ENCODE results near the gene CEP170. TPM values are rescaled to one million over a fixed set of nuclear protein-coding genes. Genes with fewer than 3 reads are reported as not detected.

The CEP170 gene
- total RNA-seq, 1 experiment from 2014 or later: 55.2 TPM

GRCh38 chr1:243218059-243218458, 37.0 kb downstream of the CEP170 start:
- Histone ChIP-seq H4K20me1 (ENCODE audit: insufficient read depth) (no peaks in the 10 kb centered on the region), H3K4me1 (ENCODE audit: control insufficient read depth in 1 of 2, insufficient read depth in 2 of 2, low read length in 2 of 2) (no peaks in the 10 kb centered on the region), H2AFZ (ENCODE audit: low read depth, low read length, poor library complexity, severe bottlenecking) (no peak overlapping the region), H3K9ac (ENCODE audit: low read length) (no peak overlapping the region), H3K4me2 (ENCODE audit: low read length) (no peak overlapping the region), H3K27me3 (ENCODE audit: insufficient read depth, low read length) (no peaks in the 10 kb centered on the region), H3K9me2 (ENCODE audit: insufficient read depth) (no peaks in the 10 kb centered on the region), H3K79me2 (ENCODE audit: insufficient read depth, low read length) (peaks cover 18% of the 10 kb centered on the region; the same call in 1 of the 2 replicates), H3K36me3 (ENCODE audit: control insufficient read depth in 1 of 2, insufficient read depth in 2 of 2, low read length in 2 of 2) (peaks cover 4 to 5% of the 10 kb centered on the region in 2 experiments; a peak in 2 of 4 replicates), H3K9me3 (ENCODE audit: control insufficient read depth in 1 of 2, insufficient read depth in 1 of 2, low read depth in 1 of 2, low read length in 2 of 2) (no peaks in the 10 kb centered on the region), H3K27ac (ENCODE audit: low read depth, low read length) (no peak overlapping the region), H3K4me3 (replicated peaks in 1 of 2; ENCODE audit: low read depth in 1 of 2, low read length in 2 of 2) (no peak overlapping the region)
- intact Hi-C loops (cut with micrococcal nuclease): no loop called here
- CTCF ChIA-PET: no interaction called here
- POLR2A ChIA-PET: no interaction called here
- BruUV-seq (replicated peaks): no TSS peak
- ATAC-seq: no peak
- TF ChIP-seq REST (IDR thresholded peaks at IDR 0.05; ENCODE audit: low read depth) (no peak), ZNF274 (IDR thresholded peaks at IDR 0.05; ENCODE audit: low read depth, low read length) (no peak), ELF1 (IDR thresholded peaks at IDR 0.05; ENCODE audit: borderline replicate concordance, low read depth) (no peak), POLR2AphosphoS5 (IDR thresholded peaks at IDR 0.05; ENCODE audit: low read depth, low read length) (no peak), ZFX (IDR thresholded peaks at IDR 0.05) (no peak), YY1 (IDR thresholded peaks at IDR 0.05; ENCODE audit: extremely low read depth, insufficient replicate concordance, low read depth, low read length) (no peak), TCF7L2 (IDR thresholded peaks at IDR 0.05; ENCODE audit: borderline replicate concordance, extremely low read depth, insufficient read depth, insufficient read length) (no peak), SIN3A (IDR thresholded peaks at IDR 0.05; ENCODE audit: low read depth) (no peak), SRF (IDR thresholded peaks at IDR 0.05; ENCODE audit: low read depth) (no peak), CEBPB (IDR thresholded peaks at IDR 0.05; ENCODE audit: low read depth) (no peak), EGR1 (IDR thresholded peaks at IDR 0.05; ENCODE audit: low read depth) (no peak), CTCF (IDR thresholded peaks at IDR 0.05 in 2 of 3, conservative IDR thresholded peaks at IDR 0.05 in 1 of 3; ENCODE audit: borderline replicate concordance in 1 of 3, insufficient read depth in 1 of 3, low read depth in 2 of 3, low read length in 2 of 3) (no peak), EZH2 (IDR thresholded peaks at IDR 0.05) (no peak), FOSL1 (IDR thresholded peaks at IDR 0.05; ENCODE audit: low read depth) (no peak), RAD21 (IDR thresholded peaks at IDR 0.05; ENCODE audit: low read depth) (no peak), ATF3 (IDR thresholded peaks at IDR 0.05) (no peak), JUND (IDR thresholded peaks at IDR 0.05) (no peak), SP1 (IDR thresholded peaks at IDR 0.05; ENCODE audit: low read depth) (no peak), EZH2phosphoT487 (IDR thresholded peaks at IDR 0.05; ENCODE audit: borderline replicate concordance) (no peak), MAX (IDR thresholded peaks at IDR 0.05) (no peak)
- RAD21 ChIA-PET (ENCODE audit: low non-redundant PET in 1 of 2, low total read pairs in 2 of 2, uncharacterized antibody in 2 of 2, unreplicated experiment in 2 of 2): no interaction called here
- no peak for DNase-seq (ENCODE audit: low read depth, low spot score)
